Transverse colon (tissue), 4 donors: ENCODE data around the gene IHH. TPM values are rescaled to one million over a fixed set of nuclear protein-coding genes. Genes with fewer than 3 reads are reported as not detected.

Experiments
- DNase-seq: peaks from one replicate; pipeline ENCODE4 v3.0.0-alpha.2; 2019
- H3K27ac ChIP-seq, 4 donors: fragments of 200-600 bp; sonication (generic); 2 replicates each; pipeline ENCODE4 v1.5.1; 2016 to 2018; ENCODE audit warnings: inconsistent platforms in 4 of 4
- H3K27me3 ChIP-seq: fragments of 200-600 bp; sonication (generic); 2 replicates; pipeline ENCODE4 v1.5.1; 2017; ENCODE audit warnings: inconsistent platforms
- H3K36me3 ChIP-seq, 4 donors: fragments of 200-600 bp; sonication (generic); 2 replicates each; pipeline ENCODE4 v1.5.1; 2017 to 2019; ENCODE audit warnings: inconsistent platforms in 4 of 4
- H3K4me1 ChIP-seq, 4 donors: fragments of 200-600 bp; sonication (generic); 2 replicates each; pipeline ENCODE4 v1.5.1; 2017 to 2020; ENCODE audit warnings: inconsistent platforms in 4 of 4
- H3K4me3 ChIP-seq, 4 donors: fragments of 200-600 bp; sonication (generic); 1 replicate in 1 of 4; 2 replicates in 3 of 4; pipeline versions ENCODE4 v1.5.1 to v1.6.1; 2017 to 2019; ENCODE audit warnings: inconsistent platforms in 4 of 4
- H3K9me3 ChIP-seq, 2 donors: fragments of 200-600 bp; sonication (generic); 2 replicates each; pipeline ENCODE4 v1.5.1; 2017 to 2019; ENCODE audit warnings: inconsistent platforms in 2 of 2
- EP300 ChIP-seq: sonication (generic); formaldehyde crosslinking; IDR thresholded peaks from one replicate; pipeline ENCODE4 v1.6.1; 2017; ENCODE audit warnings: antibody characterized with exemption, low read depth
- POLR2A ChIP-seq: fragments of 450-650 bp; IDR thresholded peaks from one replicate; pipeline ENCODE4 v1.6.1; 2016; ENCODE audit warnings: antibody characterized with exemption, mild to moderate bottlenecking, moderate library complexity
- POLR2AphosphoS5 ChIP-seq, 3 donors: sonication (generic); formaldehyde crosslinking; IDR thresholded peaks; one replicate each; pipeline ENCODE4 v1.6.1; 2016; ENCODE audit warnings: antibody characterized with exemption in 3 of 3
- WGBS, 2 donors: methylation state at CpG; one replicate each; pipeline ENCODE4 v1.1.5; 2018; ENCODE audit warnings: low coverage in 1 of 2; 5-methylcytosine and 5-hydroxymethylcytosine counted together
- in situ Hi-C, 4 donors: fragments of 200-750 bp; cut with MboI; loops; one replicate each; pipeline versions ENCODE4 v1.15.0 to v1.15.1; 2017; ENCODE audit warnings: low sequenced_read_pairs in 3 of 4, low pct_ligation_motif_present in 1 of 4, low pct_unique_long_range_greater_than_20kb in 1 of 4
- intact Hi-C: fragments of 100-400 bp; cut with DNase I; formaldehyde crosslinking; loops from one replicate; pipeline ENCODE4 v1.15.1; 2023; ENCODE audit warnings: low total_unique reads
- total RNA-seq, 4 donors: library from RNA; depleted of rRNA; stranded (reverse); fragments of >200 nt; gene quantifications; one replicate each; pipeline ENCODE4 v1.1.0, GENCODE V29; 2016
- TF ChIP-seq, protein P1 (sequence below), 5 experiments: fragments of 200-600 bp in 3 of 5; fragments of 450-650 bp in 2 of 5; sonication (generic) in 3 of 5; IDR thresholded peaks; 1 replicate in 2 of 5; 2 replicates in 3 of 5; pipeline ENCODE4 v1.5.1; 2016 to 2017; ENCODE audit warnings: antibody characterized with exemption in 5 of 5, inconsistent platforms in 3 of 5, mild to moderate bottlenecking in 2 of 5, moderate library complexity in 1 of 5

Gene IHH
- total RNA-seq, 4 donors from 2014 or later = 21.1 to 67.4 (median 65.5) TPM

GRCh38 chr2:219037783-219038499 lies 22.8 kb downstream of the IHH start:
- H3K36me3 ChIP-seq = no peaks in the 10 kb centered on the region
- 42% methylated on average over 8 of the region's 8 CpGs; no CpG with 5 or more reads in 1 of the 2 donors for WGBS, 2 donors
- peaks cover 42% of the 10 kb centered on the region for H3K27me3 ChIP-seq
- H3K4me3 ChIP-seq = no peak overlapping the region
- H3K9me3 ChIP-seq = no peaks in the 10 kb centered on the region
- DNase-seq = peak; percentile 33
- intact Hi-C loops (no loop called here), in situ Hi-C loops (loop anchor here in 2 of 4 donors (25.0 kb wide), 1 partner anchor 274 kb away; the partner anchor contains the start of gene PTPRN (in 2 of the 2))
- no peak overlapping the region for H3K27ac ChIP-seq
- peaks cover 0 to 9% (median 0%) of the 10 kb centered on the region in 4 donors for H3K4me1 ChIP-seq
- TF ChIP-seq POLR2A = no peak
- no peak for TF ChIP-seq POLR2AphosphoS5 (IDR thresholded peaks at IDR 0.05)
- TF ChIP-seq, protein P1, sequence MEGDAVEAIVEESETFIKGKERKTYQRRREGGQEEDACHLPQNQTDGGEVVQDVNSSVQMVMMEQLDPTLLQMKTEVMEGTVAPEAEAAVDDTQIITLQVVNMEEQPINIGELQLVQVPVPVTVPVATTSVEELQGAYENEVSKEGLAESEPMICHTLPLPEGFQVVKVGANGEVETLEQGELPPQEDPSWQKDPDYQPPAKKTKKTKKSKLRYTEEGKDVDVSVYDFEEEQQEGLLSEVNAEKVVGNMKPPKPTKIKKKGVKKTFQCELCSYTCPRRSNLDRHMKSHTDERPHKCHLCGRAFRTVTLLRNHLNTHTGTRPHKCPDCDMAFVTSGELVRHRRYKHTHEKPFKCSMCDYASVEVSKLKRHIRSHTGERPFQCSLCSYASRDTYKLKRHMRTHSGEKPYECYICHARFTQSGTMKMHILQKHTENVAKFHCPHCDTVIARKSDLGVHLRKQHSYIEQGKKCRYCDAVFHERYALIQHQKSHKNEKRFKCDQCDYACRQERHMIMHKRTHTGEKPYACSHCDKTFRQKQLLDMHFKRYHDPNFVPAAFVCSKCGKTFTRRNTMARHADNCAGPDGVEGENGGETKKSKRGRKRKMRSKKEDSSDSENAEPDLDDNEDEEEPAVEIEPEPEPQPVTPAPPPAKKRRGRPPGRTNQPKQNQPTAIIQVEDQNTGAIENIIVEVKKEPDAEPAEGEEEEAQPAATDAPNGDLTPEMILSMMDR (IDR thresholded peaks at IDR 0.05) = no peak
- TF ChIP-seq EP300 = no peak

- Histone ChIP-seq H3K4me3 (no peak overlapping the region), H3K4me1 (peaks cover 0 to 2% (median 0%) of the 10 kb centered on the region in 4 donors), H3K9me3 (no peaks in the 10 kb centered on the region), H3K27me3 (peaks cover 29% of the 10 kb centered on the region), H3K36me3 (no peaks in the 10 kb centered on the region), H3K27ac (no peak overlapping the region)
- 88% methylated on average over 2 of the region's 2 CpGs; no CpG with 5 or more reads in 1 of the 2 donors for WGBS, 2 donors
- in situ Hi-C loops (loop anchor here in 2 of 4 donors (25.0 kb wide), 1 partner anchor 276 kb away; the partner anchor contains the start of gene PTPRN (in 2 of the 2)), intact Hi-C loops (no loop called here)
- TF ChIP-seq POLR2A = no peak
- no peak for TF ChIP-seq EP300
- no peak for TF ChIP-seq POLR2AphosphoS5 (IDR thresholded peaks at IDR 0.05)
- TF ChIP-seq, protein P1 (IDR thresholded peaks at IDR 0.05) = no peak
- DNase-seq = no peak
Measured at GRCh38 chr2:219035942-219036341, 24.8 kb downstream of the IHH start.

DNA sequence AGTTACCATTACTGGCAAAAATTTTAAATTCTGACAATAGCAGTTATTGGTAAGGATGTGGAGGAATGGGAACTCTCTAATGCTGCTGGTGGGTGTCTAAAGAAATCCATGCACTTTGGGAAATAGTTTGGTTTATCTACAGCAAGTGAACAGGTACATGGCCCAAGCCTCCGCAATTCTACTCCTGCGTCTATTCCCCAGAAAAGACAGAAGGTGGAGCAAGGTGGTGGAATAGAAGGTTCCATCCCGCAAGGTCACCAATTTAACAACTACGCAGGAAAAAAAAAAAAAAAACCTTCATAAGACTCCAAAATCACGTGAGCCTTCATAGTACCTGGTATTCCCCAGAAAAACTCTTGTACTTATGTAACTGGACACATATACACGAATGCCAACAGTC lies 25.9 kb downstream of the IHH start:
- no peaks in the 10 kb centered on the region for H3K4me1 ChIP-seq
- DNase-seq = no peak
- peaks cover 18% of the 10 kb centered on the region for H3K27me3 ChIP-seq
- 41 to 42% methylated on average over 5 to 6 of the region's 6 CpGs for WGBS, 2 donors
- H3K9me3 ChIP-seq = no peaks in the 10 kb centered on the region
- no peak overlapping the region for H3K27ac ChIP-seq
- intact Hi-C loops (no loop called here), in situ Hi-C loops (loop anchor here in 2 of 4 donors (25.0 kb wide), 1 partner anchor 277 kb away; the partner anchor contains the start of gene PTPRN (in 2 of the 2))
- TF ChIP-seq, protein P1 (IDR thresholded peaks at IDR 0.05) = peak in 1 of 5 experiments; percentile 24
- TF ChIP-seq EP300 (no peak), POLR2AphosphoS5 (IDR thresholded peaks at IDR 0.05) (no peak), POLR2A (no peak)
- no peaks in the 10 kb centered on the region for H3K36me3 ChIP-seq
- H3K4me3 ChIP-seq = no peak overlapping the region

DNA sequence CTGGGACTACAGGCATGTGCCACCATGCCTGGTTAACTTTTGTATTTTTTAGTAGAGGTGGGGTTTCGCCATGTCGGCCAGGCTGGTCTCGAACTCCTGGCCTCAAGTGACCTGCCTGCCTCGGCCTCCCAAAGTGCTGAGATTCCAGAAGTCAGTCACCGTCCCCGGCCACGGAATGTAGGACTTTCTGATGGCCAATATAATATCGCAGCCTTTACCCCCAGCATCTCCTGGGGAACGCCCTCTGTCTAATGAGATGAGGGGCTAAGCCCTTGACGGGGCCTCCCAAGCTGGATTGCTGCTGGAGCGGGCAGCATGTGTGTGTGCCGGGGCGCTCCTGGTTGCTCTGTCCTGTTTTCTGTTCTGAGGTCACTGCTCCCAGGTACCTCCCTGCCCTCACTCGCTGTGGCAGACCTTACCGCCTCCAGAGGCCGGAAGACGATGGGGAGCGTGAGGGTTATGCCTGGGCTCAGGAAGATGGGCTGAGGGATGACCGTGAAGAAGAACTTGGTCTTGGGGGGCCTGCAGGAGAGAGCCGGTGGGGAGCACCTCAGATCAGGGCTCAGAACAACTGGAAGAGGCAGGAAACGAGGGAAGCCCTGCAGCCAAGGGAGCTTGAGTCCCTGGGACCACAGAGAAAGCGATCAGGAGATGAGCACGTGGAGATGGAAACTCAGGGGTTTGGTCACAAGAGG lies 28.5 kb downstream of the IHH start:
- DNase-seq = no peak
- in situ Hi-C loops (loop anchor here in 2 of 4 donors (25.0 kb wide), 1 partner anchor 280 kb away; the partner anchor contains the start of gene PTPRN (in 2 of the 2)), intact Hi-C loops (no loop called here)
- peaks cover 15% of the 10 kb centered on the region for H3K27me3 ChIP-seq
- H3K36me3 ChIP-seq = no peaks in the 10 kb centered on the region
- H3K9me3 ChIP-seq = no peaks in the 10 kb centered on the region
- H3K4me1 ChIP-seq = no peaks in the 10 kb centered on the region
- H3K27ac ChIP-seq = no peak overlapping the region
- WGBS, 2 donors = 86% methylated on average over 23 of the region's 23 CpGs; no CpG with 5 or more reads in 1 of the 2 donors
- no peak for TF ChIP-seq EP300
- TF ChIP-seq POLR2AphosphoS5 (IDR thresholded peaks at IDR 0.05) = no peak
- TF ChIP-seq, protein P1 (IDR thresholded peaks at IDR 0.05) = no peak
- TF ChIP-seq POLR2A = no peak
- no peak overlapping the region for H3K4me3 ChIP-seq
